NCI-H2196 (cell line): ENCODE results near the gene DDO.
"Not testable (repeated sequence)": the region's sequence is repeated elsewhere in the genome, so short reads cannot be mapped to it uniquely, and the experiment has no call there.

Source experiments
- DNase-seq: peaks from one replicate; lab custom pipeline; 2025; ENCODE audit not compliant: unreplicated experiment; lab: John Stamatoyannopoulos, UW

The DDO gene

DNA sequence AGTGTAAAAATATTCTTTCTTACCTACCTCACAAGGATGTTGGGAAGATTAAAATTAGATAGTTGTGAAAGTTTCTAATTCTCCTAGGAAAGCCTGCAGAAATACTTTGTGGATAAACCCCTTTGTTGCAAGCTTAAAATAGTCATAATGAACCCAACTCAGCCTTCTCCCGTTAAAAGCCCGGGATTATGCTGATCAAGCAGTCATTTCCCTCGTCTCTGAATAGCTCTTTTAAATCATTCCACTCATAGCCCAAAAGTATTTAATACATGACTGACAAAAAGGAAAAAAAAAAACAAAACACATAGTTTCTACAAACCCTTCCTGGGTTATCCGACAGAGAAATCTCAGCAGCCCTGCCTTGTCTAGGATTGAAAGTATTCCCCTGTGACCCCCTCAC is 46.3 kb downstream of the DDO start:
- no peak for DNase-seq

DNA sequence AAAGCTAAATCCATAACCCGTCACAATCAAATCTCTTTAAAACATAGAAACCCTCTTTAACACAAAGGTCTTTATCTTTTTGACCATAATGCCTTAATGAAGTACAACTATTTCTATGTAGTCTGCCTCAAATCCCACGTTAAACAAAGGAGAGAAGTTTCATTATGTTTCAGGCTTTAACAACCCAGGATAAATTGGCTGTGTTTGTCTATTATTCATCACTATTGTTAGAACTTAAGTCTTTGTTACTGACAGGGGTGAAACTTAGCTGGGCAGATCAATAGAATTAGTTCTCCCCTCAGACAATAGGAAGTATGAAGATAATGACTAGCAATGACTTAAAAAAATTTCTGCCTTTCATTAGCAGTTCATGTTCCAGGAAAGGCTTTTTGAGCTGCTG is 47.1 kb downstream of the DDO start:
- DNase-seq = no peak

DNA sequence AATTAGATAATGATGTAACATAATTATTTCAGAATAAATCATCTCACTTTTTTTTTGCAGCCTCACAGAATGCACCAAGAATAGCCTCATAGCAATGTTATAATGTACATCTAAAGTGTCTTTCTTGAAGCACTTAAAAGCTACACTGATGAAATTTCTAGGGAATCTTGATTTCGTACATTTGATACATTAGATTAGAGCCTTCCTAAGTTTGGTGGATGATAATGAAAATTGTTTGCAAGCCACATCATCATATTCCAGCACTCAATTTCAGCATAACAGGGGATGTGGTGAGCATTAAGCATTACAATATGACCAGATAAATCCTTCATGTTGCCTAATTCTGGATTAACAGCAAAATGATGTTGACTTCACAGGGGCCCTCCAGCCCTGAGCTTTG is 47.5 kb downstream of the DDO start:
- DNase-seq = no peak

DNA sequence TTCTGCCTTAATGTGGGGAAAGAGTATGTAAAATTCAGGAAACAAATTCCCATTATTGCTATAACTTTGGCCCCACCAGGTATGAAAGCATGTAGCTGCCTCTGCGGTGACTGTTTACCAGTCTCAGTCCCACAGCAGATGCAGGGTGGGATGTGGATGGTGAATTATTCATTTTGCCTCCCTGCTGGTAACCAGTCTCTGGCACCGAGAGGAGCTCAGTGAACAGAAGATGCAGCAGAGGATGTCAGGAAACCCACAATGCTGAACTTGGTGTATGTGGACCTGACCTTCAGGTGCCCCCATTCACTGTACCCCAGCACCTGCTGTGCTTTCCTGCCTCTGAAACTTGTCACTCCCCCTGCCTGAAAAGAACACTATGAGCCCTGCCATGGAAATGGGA is 48.4 kb downstream of the DDO start:
- no peak for DNase-seq

DNA sequence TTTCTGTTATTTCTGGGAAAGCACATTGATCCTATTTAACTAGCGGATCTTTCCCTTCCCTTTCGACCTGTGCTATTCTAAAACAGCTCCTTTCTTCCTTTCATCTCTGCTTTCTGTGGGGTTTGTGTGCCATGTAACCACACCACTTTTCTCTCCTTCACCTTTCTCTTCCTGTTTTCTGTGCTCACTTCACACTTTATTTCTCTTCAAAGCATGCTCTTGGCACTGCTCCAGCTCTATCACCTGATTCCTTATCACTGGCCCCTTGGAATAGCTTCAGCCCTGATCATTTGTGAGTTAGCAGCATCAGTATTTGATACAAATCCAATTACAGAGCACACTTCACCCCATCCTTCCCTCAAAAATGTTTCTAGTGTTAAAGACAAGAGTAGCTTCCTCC is 49.1 kb downstream of the DDO start:
- DNase-seq = no peak

DNA sequence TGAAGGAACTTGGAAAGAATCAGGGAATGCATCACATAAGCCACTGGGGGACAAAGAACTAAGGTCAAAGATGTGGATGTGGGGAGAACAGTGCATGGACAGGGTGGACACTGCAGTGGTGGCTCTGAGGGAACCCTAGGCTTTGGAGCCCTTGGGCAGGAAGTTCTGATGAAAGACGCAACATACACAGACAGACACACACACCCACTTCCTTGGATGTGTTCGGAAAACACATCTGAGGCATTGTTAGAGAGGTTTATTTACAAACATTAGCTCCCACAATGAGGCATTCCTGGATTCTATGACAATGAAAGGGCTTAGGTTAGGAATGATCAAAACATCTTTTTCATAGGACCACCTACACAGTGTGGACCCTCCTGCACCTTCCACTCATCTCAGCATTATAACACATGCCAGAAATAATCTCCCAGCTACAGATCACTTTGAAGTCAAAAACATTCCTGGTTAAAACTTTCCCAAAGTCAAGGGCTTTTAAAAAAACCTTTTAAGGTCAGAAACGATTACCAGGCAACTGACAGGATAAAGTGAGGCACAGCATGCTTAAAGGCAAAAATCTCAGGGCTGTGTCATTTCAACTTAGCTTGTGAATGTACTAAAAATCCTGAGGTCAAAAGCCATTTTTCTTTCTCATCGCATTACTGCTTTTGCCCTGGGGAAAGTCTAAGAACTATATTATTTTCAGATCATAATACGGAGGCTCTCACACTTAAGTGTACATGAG is 50.8 kb downstream of the DDO start:
- DNase-seq = no peak

DNA sequence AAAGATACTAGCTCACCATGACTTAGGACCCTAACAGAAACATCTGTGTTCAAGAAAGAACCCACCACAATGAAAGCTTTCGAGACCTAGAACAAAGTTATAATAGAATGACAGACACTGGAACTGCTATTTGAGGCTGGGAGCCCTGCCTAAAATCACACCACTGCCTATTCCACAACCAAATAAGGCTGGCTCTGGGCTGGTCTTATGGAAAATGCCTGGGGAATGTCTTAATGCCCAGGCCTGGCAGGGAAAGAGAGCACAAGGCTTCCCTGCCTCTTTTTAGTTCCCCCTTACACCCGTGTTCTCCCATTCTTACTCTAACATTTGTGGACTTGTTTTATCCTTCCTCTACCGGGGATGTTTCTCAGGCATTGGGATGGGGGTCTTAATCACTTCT is 51.6 kb downstream of the DDO start:
- no peak for DNase-seq

DNA sequence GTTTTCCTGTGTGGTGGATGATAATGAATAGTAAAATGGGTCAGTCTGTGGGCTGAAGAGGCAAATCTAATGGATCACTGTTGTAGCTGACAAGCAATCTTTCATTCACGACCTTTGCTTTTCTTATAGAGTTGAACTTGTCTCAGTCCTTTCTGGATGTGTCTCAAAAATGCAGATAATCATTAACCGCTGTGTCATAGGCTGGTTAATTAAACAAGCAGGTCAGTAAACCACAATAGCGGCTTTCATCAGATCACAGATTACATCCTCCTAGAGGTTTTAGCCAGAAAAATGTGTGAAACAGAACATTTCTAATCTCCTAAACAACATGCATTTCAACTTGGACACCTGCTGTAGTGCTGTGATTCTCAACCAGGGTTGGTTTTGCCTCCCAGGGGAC is 54.7 kb downstream of the DDO start:
- no peak for DNase-seq

DNA sequence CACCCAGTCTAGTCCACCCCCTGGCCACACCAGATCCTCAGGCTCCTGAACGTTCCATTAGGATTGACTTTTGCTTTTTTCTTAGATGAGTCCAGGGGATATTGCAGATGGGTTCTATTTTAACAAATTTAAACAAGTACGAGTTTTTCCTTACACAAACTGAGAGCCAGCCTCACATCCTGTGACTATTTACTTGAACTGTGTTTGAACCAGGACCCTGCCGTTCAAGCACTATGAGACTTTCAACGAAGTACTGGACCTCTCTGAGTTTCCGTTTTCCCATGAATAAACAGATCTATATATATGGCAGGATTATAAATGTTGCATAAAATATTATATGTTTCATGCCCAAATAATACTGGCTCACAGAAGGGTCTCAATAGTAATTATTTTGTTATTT is 55.8 kb downstream of the DDO start:
- DNase-seq = no peak

DNA sequence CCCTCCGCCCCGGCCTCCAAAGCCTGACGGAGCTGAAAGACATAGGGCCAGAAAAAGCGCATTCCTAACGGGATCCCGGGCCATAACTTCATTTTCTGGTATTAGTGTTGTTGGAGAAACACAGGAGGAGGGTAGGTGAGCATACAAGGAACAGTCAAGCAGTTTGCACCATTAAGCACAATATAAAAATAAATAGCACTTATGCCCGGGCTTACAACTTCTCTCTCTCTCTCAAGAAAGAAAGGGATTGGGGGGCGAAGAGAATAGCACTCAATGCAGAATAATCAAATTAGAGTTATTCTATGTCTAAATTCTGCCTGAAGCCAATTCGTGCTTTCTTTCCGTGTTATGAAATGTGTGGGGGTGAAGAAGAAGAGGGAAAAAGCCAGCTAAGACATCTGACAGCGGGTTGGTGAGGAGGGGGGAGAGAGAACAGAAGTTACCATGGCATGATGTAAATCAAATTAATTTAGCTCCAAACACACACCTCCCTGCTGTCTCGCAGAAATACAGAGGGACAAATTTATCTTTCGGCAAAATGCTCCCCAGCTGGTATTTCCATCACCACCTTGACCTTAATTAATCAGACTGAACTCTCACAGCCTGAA is 56.7 kb downstream of the DDO start:
- no peak for DNase-seq

DNA sequence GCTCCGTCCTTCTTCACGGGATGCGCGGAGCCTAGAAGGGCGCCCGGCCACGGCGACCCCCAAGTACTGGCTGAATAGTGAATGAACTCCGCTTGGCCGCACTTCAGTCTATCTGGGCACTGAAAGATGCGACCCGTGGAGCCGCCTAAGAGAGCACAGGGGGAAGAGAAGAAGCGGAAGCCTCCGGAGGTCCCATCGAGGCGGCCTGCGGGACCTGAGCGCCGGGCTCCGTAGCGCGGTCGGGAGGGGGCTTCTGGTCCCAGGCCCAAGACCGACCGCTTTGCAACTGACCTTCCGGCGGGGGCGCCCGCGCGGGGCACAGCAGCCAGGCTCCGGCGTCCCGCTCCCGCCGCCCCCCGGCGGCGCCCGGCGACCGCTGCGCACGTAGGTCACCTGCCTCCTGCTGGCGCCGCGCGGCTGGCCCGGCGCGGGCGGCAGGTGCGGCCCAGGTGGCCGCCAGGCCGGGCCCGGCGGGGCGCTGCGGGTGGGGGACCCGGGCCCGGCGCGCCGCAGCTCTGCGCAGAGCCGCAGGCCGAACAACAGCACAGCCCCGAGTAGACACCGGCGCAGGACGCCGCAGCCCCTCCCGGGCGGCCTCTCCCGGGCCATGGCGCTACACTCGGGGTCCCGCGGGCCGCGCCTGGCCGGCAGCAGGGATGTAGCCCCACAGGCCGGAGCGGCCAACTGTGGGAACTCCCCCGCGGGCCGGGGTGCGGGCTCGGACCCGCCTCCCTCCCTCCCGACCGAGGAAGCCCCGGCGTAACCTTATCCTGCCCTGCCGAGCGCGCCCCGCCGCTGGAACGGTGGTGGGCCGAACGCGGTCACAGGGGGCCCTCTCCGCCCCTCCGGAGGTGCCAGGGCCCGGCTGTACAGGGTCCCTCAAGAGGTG is 57.5 kb downstream of the DDO start, which contains the start of gene METTL24:
Gene METTL24, minus strand, starts transcription at position 686 of the 889 bp plus-strand sequence. Its CDS starts 77 bp downstream, at position 609.
- no peak for DNase-seq

DNA sequence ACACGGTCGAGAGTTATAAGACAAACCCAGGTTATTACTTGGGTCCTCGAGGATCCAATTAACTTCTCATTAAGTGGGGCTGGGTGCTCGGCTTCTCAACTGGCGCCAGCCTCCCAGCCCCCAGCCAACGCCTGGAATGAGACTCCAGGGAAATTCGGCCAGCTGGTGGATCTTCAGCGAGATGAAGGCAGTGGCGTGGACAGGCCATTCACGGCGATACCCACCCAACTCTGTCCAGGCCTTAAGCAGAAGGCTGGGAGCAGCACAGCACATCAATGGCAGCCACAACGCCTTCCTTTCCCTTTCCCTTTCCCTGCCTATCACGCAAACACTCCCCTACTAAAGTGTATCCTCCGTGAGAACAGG is 58.1 kb downstream of the DDO start:
- DNase-seq = no peak

DNA sequence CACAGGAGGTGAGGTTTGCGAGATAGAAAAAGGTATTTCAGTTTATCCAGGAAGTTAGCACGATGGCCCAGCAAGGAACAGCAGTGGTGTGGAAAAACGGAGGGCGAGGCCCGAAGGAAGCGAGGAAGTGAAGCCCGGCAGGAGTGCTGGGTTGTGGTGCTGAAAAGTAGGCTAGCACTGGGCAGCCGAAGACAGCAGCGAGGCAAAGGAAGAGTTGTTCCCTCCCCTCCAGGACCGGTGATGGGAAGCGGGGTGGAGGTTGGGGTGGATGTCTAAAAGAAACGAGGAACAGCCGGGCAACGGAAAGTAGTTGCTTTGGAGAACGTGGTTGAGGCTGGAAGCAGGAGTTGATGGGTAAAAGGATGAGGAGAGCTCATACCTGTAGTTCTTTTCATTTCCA is 58.6 kb downstream of the DDO start:
- no peak for DNase-seq

DNA sequence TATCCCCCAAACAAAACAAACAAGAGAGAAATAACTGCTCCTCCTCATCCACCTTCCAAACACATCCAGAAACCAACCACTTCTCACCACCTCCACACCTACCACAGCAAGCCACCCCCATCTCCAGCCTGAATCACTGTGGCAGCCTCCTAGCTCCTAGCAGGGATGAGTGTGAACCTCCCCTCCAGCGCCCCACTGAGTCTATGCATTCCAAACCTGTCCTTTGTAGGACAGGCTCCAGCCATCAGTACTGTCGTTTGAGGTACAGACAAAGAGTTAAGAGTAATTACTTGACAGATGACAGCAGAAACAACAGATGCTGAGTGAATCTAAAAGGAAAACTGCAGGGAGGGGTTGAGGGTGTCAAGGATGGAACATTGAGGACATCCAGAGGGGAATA is 59.6 kb downstream of the DDO start:
- DNase-seq = no peak

DNA sequence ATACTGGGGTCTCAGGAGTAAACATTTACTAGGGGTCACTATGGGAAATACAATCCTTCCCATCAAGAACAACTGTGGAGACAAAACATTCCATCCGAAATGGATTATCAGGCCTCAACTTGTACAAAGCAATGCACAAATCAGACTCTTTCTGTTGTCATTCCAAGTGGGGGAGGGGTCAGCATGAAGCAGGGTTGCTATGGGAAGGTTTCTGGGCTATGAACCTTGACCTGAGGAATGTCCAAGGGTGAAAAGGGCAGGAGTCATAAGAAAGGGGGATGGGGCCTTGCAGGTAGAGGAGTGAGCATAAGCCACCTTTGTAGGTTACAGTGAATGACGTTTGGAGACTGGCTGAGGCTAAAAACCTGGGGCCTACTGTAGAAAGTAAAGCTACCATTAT is 60.4 kb downstream of the DDO start:
- DNase-seq = no peak

DNA sequence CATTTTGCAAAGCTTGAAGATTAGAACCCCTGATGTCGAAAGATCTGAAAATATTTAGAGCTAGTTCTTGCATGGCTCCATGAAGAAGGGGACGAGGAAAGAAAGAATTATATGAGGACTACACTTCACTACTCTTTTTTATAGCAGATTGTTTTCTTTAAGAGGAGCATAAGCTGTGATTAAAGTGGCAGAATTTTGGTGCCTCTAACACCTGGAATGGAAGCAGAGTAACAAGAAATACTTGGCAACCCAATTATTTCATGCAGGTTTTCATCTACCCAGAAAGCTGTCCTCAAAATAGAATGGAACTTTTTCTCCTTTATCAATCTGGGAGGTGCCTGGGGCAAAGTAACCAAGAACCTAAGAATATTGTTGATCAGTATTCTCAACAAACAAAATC is 61.2 kb downstream of the DDO start:
- no peak for DNase-seq

DNA sequence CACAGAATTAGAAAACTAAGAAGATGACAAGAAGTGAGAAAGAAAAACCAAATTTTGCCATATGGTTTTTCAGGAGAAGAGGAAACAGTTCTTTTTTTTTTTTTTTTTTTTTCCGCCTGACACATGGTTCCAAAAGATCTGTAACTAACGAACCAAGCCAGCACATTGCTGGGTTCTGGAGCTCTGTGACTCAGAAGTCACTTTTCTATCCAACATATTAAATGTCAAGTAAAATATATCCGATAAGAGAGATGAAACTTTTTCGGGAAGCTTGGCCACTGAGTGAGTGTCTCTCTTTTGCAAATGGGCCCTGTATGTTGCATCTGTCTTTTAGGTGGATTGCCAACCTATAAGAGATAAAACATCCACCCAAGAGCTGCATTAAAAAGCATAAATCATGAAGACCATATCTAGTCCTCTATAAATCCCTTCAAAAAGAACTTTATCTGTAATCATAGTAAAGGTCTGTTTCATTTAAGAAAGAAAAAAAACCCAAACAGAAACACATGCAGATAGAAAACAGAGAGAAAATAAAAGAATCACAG is 61.8 kb downstream of the DDO start:
- no peak for DNase-seq

DNA sequence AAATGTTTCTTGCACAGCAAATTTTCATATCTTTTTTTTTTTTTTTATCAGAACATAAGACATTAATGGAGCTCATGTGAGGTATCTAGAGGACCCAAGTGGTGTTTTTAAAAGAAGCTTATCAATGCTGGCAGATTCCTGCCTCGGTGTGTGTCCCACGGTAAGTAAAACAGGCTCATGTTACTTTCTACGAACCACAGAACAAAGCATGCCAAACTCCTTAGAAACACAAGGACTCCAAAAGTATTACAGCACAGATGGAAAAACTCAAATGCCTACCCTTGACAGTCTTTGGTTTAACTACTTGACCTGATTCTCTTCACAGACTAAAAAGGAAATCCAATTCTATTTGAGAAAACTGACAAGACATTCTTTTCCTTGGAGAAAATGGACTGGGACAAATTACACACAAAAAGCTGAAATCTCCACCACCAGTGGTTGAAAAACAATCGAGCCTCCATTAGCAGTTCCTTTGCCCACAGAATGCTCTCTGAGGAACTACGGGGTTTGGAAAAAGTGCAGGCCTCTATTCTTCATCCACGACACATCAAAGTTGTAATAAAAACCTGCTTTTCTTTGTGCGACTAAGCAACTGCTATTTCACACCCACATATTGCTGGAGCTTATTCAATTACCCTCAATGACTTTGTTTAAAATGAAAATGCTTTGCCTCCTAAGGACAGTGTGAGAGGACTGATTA is 62.7 kb downstream of the DDO start:
- DNase-seq = no peak

DNA sequence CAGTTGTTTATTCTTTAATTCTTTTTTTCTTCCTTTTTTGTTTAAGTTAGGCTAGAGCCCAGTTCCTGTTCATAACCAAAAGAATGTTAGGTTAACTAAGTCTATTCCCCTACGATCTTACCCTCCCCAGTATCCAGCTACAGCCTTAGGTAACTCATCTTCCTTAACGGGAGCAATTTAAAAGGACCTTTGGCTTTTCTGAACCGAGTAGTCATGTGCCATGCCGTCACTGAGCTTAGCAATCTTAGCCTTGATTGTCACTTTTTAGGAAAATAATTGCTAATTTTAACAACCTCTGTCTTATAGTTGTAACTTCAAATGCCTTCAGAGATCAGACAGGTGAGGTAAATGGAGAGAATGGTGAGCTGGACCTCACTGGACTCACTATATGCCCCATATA is 63.4 kb downstream of the DDO start:
- no peak for DNase-seq

DNA sequence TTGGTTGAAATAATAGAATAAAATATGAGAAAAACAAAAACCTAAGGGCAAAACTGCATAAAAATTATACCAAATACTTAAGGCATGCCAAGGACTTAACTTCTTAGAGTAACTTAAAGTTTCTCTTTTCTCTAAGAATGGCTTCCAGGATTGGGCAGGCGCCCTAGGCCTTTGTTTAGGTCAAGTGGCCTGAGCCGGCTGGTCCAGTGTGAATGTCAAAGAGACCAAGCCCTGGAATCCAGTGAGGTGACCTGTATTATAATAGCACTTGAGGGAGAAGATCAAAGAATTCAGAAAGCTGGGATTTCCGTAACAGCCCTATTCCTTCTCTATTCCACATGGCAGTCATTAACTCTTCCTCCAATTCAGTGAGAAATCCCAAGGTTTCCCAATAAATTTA is 63.8 kb downstream of the DDO start:
- DNase-seq = no peak

DNA sequence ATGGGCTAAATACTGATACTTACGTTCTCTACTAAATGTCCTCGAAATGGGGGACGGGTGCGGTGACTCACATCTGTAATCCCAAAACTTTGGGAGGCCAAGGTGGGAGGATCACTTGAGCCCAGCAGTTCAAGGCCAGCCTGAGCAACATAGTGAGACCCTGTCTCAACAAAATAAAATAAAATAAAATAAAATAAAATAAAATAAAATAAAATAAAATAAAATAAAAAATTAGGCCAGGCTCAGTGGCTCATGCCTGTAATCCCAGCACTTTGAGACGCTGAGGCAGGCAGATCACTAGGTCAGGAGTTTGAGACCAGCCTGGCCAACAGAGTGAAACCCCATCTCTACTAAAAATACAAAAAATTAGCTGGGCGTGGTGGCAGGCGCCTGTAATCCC is 64.8 kb downstream of the DDO start:
- DNase-seq = not testable (repeated sequence)
